ENCODE measurements around the gene RAB9A.

RAB9A gene

DNA sequence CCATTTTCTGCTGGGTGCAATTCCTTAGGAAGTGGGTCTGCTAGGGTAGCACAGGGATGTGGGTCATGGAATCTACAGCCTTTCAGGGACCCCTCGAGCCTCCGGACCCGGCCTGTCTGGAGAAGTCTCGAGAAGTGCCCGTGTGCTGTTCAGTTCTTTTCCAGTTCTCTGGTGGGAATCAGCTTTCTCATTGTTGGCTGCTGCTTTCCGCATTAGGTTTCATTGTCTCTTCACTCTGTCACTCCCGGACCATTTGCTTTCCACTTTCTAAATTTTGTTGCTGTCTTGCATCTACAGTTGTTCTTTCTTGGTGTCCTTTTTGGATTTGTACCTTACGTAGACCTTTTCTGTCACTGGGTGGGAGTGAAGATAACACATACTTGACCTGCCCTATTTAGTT lies 6.1 kb downstream of the RAB9A start:
- no peaks in the 10 kb centered on the region for H3K9me3 ChIP-seq (ENCODE audit: control insufficient read depth, insufficient read depth, low read length)
- H3K27ac ChIP-seq (ENCODE audit: low read depth, low read length), result no peak overlapping the region
- 0 out of 2 replicates have a peak overlapping the region, but pooled peaks have one; percentile 28 for H3K4me3 ChIP-seq (ENCODE audit: low read length)
- H4K20me1 ChIP-seq (ENCODE audit: control insufficient read depth, insufficient read depth, low read depth, low read length), result no peaks in the 10 kb centered on the region
- H3K4me2 ChIP-seq (ENCODE audit: low read length), result peak overlapping the region; percentile 80
- TF ChIP-seq, protein P1, sequence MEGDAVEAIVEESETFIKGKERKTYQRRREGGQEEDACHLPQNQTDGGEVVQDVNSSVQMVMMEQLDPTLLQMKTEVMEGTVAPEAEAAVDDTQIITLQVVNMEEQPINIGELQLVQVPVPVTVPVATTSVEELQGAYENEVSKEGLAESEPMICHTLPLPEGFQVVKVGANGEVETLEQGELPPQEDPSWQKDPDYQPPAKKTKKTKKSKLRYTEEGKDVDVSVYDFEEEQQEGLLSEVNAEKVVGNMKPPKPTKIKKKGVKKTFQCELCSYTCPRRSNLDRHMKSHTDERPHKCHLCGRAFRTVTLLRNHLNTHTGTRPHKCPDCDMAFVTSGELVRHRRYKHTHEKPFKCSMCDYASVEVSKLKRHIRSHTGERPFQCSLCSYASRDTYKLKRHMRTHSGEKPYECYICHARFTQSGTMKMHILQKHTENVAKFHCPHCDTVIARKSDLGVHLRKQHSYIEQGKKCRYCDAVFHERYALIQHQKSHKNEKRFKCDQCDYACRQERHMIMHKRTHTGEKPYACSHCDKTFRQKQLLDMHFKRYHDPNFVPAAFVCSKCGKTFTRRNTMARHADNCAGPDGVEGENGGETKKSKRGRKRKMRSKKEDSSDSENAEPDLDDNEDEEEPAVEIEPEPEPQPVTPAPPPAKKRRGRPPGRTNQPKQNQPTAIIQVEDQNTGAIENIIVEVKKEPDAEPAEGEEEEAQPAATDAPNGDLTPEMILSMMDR (IDR thresholded peaks at IDR 0.05; ENCODE audit: low read depth, low read length, poor library complexity, severe bottlenecking), result no peak
- no peak for TF ChIP-seq EZH2phosphoT487 (IDR thresholded peaks at IDR 0.05; ENCODE audit: borderline replicate concordance, low read length)
- peaks cover 97% of the 10 kb centered on the region for H3K79me2 ChIP-seq (ENCODE audit: control insufficient read depth, low read length)
- peaks cover 7% of the 10 kb centered on the region for H3F3A ChIP-seq (ENCODE audit: control insufficient read depth, insufficient read depth)
- peaks cover 14% of the 10 kb centered on the region for H3K36me3 ChIP-seq (ENCODE audit: control insufficient read depth, low read length)
- peaks cover 93% of the 10 kb centered on the region for H3K4me1 ChIP-seq (ENCODE audit: control insufficient read depth, low read length)
- no peaks in the 10 kb centered on the region for H3K9me2 ChIP-seq (replicated peaks; ENCODE audit: control insufficient read depth, low read length)
- H3K27me3 ChIP-seq (ENCODE audit: control insufficient read depth, low read length), result no peaks in the 10 kb centered on the region

DNA sequence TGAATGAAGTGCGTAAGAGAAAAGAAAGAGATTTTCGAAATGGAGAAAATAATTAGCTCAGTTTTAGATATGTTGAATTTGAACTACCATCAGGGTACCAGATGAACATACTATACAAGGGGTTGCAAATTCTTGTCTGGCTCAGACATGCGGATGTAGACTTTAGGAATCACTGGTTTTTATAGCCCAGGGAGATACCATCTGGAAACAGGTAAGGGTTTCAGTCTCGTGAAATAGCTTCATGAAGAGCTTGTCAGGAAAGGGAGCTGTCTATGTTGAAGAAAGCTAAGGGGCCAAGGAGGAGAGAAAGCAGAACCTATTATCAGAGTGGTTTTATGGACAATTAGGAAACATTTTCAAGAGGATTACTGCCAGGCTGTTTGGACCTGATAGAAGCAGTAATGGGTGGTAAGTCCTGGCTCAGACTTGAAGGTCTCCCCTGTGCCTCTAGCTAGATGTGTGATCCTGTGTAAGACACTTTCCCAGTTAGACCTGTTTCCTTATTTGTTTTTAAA lies 6.7 kb downstream of the RAB9A start:
- H3K4me1 ChIP-seq (ENCODE audit: control insufficient read depth, low read length), result peaks cover 92% of the 10 kb centered on the region
- H3K9me2 ChIP-seq (replicated peaks; ENCODE audit: control insufficient read depth, low read length), result no peaks in the 10 kb centered on the region
- no peak overlapping the region for H3K4me2 ChIP-seq (ENCODE audit: low read length)
- no peak overlapping the region for H3K27ac ChIP-seq (ENCODE audit: low read depth, low read length)
- H3K79me2 ChIP-seq (ENCODE audit: control insufficient read depth, low read length), result peaks cover 97% of the 10 kb centered on the region
- no peak overlapping the region for H3K4me3 ChIP-seq (ENCODE audit: low read length)
- no peaks in the 10 kb centered on the region for H4K20me1 ChIP-seq (ENCODE audit: control insufficient read depth, insufficient read depth, low read depth, low read length)
- H3K36me3 ChIP-seq (ENCODE audit: control insufficient read depth, low read length), result peaks cover 11% of the 10 kb centered on the region
- H3K9me3 ChIP-seq (ENCODE audit: control insufficient read depth, insufficient read depth, low read length), result no peaks in the 10 kb centered on the region
- no peak for TF ChIP-seq EZH2phosphoT487 (IDR thresholded peaks at IDR 0.05; ENCODE audit: borderline replicate concordance, low read length)
- TF ChIP-seq, protein P1 (IDR thresholded peaks at IDR 0.05; ENCODE audit: low read depth, low read length, poor library complexity, severe bottlenecking), result no peak
- H3K27me3 ChIP-seq (ENCODE audit: control insufficient read depth, low read length), result no peaks in the 10 kb centered on the region
- H3F3A ChIP-seq (ENCODE audit: control insufficient read depth, insufficient read depth), result peaks cover 7% of the 10 kb centered on the region

DNA sequence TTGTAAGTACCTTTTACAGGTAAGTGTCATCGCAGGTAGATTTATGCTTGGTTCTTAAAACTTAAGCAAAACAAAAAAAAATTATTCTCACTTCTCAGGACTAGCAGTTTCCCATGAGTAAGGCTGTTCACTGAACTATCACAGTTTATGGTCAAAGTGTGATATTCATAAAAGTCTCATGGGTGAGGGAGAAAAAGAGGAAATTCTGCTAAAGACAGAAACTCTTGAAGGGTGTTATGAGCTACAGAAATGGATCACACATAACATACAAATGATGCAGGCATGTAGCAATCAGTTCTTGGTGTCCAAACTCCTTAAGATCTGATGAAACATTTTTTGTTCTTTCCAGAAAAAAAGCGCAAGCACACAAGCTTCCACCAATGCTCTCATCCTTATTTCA lies 8.5 kb downstream of the RAB9A start:
- no peak for TF ChIP-seq EZH2phosphoT487 (IDR thresholded peaks at IDR 0.05; ENCODE audit: borderline replicate concordance, low read length)
- TF ChIP-seq, protein P1 (IDR thresholded peaks at IDR 0.05; ENCODE audit: low read depth, low read length, poor library complexity, severe bottlenecking), result no peak
- Histone ChIP-seq H3K4me3 (ENCODE audit: low read length) (peak overlapping the region; percentile 60), H3K27ac (ENCODE audit: low read depth, low read length) (peak overlapping the region; percentile 74)

More for the DNA sequence above, 8.5 kb downstream of the RAB9A start:
- Histone ChIP-seq H3K9me2 (replicated peaks; ENCODE audit: control insufficient read depth, low read length) (no peaks in the 10 kb centered on the region), H3F3A (ENCODE audit: control insufficient read depth, insufficient read depth) (peaks cover 7% of the 10 kb centered on the region), H3K4me2 (ENCODE audit: low read length) (peak overlapping the region; percentile 73), H3K4me1 (ENCODE audit: control insufficient read depth, low read length) (peaks cover 74% of the 10 kb centered on the region), H3K9me3 (ENCODE audit: control insufficient read depth, insufficient read depth, low read length) (no peaks in the 10 kb centered on the region), H3K36me3 (ENCODE audit: control insufficient read depth, low read length) (peaks cover 12% of the 10 kb centered on the region), H3K27me3 (ENCODE audit: control insufficient read depth, low read length) (no peaks in the 10 kb centered on the region), H3K79me2 (ENCODE audit: control insufficient read depth, low read length) (peaks cover 98% of the 10 kb centered on the region), H4K20me1 (ENCODE audit: control insufficient read depth, insufficient read depth, low read depth, low read length) (peaks cover 3% of the 10 kb centered on the region; the same call in 1 of the 2 replicates)

All from DOHH2 (cell line).